SIG-M5 treated with dmso at 0.1 percent for 504 hours (cell line): ENCODE data around the gene PRDM15.

Experiments used
- DNase-seq: peaks from one replicate; lab custom pipeline; 2025; ENCODE audit not compliant: unreplicated experiment; lab: John Stamatoyannopoulos, UW

Gene PRDM15

DNA sequence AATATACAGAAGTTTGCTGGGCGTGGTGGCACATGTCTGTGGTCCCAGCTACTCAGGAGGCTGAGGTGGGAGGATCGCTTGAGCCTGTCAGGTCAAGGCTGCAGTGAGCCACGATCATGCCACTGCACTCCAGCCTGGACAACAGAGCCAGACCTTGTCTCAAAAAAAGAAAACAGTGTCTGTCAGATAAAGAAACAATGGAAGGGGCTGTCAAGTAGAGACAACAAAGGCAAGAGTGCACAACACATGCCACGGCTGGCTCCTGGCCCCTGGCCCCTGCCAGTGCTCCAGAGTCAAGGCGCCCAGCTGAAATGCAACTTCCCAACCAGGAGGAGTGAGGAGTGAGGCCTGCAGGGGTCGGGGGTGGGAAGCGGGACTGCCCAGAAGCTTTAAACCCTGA is 32.6 kb downstream of the PRDM15 start:
- DNase-seq: no peak

DNA sequence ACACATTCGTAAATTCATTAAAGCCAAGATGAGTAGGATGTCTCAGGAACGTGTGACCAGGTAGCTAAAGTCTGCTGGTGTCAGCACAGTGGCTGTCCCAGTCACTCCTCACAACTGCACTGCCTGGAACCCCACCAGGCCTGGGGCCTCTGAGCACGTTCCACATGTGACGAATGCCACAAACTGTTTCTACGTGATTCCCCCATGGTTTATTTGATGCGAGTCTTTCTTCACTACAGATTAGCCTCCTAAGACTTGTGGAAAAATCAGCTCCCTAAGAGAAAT is 33.2 kb downstream of the PRDM15 start:
- DNase-seq: no peak

DNA sequence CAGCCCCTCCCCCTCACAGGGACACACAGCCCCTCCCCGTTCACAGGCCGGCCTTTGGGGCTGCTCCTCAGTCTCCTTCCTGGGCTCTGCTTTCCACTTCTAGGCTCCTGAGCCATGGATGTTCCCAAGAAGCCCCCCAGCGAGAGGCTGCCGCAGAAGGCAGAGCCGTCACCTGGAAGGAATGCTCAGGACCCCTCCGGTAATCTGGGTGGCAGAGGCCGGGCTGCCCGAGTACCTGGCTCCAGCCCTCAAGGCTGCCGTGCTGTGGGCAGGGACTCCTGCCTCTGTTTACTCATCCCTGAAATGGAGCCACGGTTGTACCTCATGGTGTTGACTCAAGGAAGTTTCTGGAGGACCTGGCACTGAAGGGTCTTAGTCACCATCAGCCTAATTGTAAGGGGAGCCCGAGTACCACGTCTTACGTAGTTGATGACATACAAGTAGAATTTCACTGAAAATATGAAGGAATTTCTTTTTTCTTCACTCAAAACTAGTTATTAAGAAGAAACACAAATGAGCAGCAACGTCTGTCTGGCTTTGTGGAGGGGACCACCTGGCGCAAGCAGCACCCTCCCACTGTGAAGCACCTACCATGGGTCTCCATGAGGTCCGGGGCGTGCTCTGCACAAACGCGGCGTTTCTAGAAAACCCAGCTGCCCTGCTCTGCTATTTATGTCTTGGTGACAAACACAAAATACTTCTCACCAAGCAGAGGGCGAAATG is 33.7 kb downstream of the PRDM15 start:
- DNase-seq: no peak

DNA sequence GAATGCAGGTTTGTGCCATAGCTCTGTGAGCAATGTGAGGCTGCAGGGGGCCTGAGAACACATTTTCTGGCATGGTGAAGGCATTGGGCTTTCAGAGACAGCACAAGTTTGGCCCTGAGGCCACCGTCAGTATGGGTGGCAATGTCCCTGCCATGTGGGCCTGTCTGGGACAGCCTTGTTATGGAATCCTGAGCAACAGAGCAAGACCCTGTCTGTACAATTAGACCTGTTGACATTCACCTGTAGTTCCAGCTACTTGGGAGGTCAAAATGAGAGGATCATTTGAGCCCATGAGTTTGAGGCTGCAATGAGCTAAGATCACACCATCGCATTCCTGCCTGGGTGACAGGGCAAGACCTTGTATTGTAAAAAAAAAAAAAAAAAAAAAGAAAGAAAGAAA is 35.6 kb downstream of the PRDM15 start:
- no peak for DNase-seq

DNA sequence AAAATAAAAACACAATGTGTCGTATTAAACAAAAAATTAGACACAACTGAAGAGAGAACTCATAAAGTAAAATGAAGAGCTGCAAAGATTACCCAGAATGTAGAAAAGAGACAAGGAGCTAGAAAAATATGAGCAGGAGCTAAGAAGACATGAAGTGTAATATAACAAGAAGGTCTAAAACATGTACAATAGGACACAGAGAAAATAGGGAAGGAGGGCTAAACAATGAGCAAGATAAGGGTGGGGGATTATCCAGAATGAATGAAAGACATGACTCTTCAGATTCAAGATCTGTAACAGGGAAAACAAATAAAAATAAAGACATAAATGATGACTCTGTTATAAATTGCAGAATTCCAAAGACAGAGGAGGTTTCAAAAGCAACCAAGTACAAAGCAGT is 38.3 kb downstream of the PRDM15 start:
- DNase-seq: no peak

DNA sequence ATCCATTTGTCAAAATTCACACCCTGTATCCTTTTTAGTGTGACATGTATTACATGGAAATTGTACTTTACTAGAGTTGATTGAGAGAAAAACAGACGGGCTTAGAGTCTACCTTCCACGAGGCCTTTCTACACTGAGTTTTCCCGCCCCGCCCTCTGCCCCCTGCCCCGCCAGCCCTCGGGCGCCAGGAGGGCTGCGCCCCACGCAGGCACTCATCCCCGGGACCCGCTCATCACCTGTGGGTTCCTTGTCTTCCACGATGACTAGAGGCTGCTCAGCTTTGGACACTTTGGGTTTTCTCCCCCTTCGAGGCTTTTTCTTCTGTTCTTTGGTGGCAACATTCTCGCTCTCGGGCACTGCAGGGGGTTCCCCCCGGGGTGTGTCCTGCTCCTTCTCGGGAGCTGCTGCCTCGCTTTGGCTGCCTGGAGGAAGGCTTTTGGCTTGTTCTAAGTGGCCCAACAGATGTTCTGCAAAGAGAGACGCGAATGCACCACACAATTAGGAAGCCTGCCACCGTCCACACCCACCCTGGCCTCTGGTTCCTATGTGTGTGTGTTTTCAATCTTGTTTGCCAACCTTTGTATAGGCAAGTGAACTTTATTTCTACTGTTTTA is 39.6 kb downstream of the PRDM15 start:
- DNase-seq: no peak

DNA sequence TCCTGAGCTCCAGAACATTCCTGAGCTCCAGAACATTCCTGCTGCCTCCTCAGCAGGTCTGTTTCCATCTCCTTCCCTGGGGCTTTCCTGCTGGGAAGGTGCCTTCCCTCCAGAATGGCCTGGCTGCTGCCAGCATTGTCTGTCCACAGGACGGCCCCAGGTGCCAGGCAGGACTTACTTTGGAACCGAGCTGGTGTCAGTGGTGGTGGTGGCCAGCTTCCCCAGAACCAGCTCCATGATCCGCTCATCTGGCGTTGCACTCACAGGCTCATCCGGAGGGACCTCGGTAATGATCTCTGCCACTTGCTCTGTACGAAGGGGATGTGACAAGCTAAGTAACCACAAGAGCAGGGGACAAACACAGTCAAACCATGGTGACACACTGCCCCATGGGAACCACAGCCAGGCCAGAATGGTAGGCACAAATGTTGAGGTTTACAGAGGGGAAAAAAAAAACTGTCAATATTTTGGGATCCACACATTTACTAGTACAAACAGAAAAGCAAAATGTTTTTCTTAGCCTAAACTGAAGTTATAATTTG is 41.3 kb downstream of the PRDM15 start:
- DNase-seq: no peak

DNA sequence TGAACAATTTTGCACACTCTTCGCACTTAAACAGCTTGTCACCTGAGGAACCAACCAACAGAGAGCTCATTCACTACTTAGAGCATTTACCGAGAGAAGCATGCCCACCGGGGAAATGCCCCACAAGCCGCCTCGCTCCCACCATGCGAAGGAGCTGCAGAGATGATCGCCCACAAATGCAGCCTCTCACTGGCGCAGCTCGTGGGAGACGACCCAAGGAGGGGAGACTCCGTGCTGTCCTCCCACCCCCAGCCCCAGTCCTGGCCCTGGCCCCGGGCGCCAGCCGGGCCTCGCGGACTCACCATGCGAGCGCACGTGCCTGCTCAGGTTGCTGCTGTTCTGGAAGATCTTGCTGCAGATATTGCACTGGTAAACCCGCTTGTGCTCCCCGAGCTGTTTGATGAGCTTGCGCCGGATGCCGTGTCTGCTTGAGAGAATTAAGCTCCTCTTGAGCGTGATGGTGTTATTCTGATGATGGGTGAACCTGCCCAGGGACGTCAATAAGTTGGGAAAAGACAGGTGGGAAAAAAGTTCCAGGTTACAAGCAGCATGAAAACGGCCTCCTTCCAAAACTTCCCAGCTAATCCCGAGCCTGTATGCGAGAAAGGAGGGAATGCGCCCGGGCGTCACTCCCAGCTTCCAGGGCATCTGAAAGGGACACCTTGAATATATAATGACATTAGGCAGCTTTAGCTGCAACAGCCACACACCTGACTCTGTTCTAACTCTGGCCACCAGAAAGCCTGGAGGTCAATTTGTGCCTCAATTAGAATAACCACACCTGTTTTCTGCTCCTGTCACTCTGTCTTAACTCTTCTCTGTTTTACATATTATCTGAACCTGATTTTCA is 42.8 kb downstream of the PRDM15 start:
- DNase-seq: no peak

DNA sequence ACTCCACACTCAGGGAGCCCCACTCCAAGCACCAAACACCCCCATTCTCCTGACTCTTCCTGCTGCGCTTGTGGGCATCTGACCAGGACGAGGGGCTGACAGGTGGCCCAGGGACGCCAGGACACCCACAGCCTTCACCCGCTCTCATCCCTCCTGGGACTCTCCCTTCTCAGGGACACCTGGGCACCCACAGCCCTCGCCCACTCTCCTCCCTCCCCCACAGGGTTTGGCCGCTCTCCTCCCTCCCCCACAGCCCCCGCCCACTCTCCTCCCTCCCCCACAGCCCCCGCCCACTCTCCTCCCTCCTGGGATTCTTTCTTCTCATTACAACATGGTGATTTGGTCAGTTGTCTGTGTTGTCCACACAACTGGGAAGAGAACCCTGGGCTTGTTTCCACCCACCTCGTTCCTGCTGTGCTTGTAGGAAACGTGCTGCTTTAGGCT is 43.4 kb downstream of the PRDM15 start:
- DNase-seq: no peak

DNA sequence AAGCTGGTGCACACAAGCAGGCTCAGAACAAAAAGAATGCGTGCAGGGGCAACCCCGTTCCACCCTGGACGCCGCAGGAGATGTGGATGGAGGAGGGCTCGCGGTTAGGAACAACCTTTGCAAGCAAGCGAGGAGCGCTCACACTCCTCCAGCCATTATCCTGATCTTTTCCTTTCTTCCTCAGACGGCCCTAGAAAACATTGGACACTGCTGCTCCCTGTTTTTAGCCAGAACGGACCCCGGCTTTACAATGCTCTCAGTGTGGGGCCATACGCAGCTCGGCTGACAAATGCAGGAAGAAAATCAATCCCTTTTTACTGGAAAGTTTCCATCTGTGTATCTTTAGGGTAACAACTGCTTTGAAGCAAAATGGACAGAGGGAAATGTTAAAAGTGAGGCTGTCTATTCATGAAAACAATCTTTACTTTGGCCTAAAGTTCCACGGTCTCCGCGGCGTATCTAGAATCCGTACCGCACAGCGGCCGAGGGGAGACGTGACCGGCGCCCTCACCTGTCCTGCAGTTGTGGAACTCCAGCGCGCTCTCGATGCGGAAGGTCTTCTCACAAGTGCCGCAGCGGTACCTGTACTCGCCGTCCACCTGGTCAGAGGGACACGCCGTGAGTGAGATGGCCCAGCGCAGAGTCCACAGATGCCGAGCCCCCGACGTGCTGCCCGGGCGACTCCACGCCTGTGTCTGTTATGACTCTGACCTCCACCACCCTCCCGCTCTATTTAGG is 44.0 kb downstream of the PRDM15 start:
- no peak for DNase-seq

DNA sequence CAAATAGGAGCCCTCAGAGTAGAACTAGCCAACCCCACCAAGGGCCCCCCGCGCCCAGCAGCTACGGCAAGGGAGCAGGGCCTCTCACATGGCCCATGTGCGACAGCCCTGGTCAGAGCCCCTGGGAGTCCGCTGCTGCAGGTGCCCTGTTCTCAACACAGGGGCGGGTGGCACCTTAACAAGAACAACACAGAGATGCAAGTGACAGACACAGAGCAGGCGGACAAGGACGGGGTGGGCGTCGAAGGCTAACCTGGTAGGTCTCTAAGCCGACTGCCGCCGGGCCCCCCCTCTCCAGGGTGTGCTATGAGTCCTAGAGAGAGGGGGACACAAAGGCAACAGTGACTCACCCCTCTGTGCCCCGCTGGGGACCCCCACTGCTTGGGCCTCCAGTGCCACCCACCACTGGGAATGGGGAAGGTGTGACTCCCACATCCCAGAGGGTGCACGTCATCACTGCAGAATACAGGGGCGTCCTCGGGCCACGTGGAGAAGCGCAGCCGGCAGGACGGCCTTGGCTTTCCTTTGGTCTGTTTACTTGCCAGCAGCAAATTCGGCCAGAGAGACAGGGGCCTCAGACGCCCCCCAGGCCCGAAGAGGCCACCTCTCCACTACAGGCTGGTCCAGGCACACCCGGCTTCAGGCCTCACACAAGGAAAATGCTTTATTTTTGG is 44.8 kb downstream of the PRDM15 start:
- no peak for DNase-seq

DNA sequence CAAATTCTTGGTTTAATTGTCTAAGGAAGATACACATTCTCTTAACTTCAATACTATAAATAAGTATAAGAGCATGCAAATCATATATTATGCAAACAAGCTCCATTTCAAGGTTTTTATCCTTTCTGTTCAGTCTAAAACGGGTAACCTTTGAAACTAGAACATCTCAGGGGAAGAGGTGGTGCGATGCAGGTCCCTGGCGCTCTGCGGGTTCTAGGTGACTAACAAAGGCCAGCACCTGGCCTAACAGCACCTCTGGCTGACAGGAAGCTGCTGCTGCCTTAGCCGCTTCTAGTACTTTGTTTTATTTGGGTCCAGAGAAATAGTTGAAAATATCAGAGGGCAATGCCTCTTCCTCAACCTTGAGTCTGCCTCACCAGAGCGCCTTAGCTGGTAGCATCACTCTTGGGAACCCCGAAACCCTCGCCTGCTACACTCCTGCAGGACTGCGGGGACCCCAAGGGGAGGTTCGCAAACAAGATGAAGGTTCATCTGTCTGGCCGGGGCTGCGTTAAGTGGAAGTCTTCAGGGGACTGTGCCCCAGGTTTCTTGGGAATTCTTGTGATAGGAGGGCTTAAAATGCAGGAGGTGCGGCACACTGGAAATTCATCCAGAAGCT is 45.5 kb downstream of the PRDM15 start:
- DNase-seq: no peak

DNA sequence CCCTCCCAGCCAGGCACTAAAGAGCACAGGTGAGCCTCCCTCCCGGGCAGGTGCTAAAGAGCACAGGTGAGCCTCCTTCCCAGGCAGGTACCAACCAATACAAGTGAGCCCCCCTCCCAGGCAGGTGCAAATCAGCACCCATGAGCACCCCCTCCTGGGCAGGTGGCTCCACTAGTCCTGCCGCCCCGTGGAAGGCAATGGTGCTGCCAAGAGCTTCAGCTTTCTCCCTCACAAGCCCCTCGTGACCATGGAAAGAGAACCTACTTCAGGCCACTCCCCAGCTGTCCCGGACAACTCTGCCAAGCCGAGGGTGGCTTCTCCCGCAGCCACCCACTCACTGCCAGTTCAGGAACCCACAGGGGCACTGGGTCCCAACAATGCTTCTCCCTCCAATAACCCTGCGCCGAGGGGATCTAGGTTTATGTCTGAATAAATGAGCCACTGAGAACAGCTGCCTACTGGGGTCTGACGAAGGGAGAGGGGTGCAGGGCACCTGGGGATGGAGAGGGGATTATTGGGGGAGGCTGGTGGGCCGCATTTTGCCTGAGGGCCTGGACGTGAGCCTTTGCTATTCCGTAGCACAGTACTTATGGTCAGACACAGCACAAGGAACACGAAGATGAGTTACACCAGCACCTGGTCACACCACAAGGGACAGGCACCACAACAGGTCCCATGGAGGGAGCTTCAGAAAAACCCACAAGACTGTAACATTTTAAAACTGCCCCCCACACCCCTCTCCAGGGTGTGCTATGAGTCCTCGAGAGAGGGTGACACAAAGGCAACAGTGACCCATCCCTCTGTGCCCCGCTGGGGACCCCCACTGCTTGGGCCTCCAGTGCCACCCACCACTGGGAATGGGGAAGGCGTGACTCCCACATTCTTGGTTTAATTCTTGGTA is 46.3 kb downstream of the PRDM15 start:
- DNase-seq: no peak

DNA sequence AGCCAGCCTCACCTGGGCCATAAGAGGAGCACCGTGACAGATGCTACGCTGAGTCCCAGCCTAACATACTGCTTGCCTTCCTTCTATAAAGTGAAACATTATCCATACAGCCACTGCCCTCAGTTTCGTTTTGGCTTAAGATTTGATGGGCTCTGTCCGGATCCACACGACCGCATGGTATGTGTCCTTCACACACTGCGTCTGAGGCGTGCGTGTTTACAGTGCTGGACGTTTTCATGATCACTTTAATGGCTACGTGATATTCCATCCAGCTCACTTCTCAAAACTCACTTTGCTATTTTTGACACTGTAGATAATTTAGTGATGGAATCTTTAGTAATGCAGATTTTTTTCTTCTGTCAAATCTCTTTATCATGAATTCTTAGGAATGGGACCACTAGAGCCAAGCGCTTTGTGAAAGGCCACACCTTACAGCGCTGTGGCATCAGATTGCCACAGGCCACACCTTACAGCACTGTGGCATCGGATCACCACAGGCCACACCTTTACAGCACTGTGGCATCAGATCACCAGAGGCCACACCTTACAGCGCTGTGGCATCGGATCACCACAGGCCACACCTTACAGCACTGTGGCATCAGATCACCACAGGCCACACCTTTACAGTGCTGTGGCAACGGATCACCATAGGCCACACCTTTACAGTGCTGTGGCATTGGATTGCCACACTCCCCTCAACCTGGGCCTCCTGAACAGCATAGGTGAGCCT is 47.1 kb downstream of the PRDM15 start:
- no peak for DNase-seq

DNA sequence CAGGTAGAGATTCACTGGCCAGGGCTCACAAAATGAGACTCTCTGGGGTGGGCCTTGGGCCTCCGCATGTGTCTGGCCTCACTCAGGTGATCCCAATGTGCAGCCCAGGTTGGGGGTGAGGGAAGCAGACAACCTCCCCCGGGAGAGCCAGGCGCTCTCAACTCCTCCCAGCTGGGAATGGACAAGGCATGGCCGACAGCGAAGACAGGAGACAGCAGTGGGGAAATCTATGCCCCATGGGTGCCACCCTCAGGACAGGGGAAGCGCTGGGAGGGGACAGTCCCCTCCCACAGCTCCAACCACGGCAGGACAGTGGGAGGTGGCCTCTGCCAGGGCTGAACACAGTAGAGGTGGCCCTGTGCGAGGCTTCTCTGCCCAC is 47.7 kb downstream of the PRDM15 start:
- DNase-seq: no peak

DNA sequence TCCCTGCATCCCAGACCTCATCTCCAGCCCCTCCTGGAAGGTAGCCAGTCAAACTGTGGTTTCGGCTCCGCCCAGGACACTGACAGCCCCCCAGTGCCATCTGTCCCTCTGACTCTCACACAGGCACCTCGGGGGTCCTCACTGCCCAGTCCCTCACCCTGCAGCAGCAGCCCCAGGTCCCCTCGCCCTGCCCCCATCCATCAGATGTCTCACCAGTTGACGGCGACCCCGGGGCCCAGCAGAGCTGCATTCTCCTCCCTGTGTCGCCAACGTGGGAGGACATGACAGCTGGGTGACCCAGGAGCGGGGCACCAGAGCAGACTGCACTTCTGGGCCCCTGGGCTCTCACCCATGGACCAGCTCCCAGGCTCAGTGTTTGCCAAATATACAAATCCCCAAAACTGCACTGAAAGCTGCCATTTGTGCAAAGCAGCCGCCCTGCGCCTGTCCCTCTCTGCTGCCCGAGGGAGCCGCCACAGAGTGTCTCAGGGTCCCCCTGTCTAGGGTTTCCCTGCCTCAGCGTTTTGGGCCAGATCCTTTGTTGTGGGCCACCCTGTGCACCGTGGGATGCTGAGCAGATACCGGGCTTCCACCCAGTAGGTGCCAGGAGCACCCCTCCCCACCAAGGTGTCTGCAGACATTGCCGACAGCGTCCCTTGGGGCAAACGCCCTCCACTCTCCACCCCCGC is 48.2 kb downstream of the PRDM15 start:
- no peak for DNase-seq

DNA sequence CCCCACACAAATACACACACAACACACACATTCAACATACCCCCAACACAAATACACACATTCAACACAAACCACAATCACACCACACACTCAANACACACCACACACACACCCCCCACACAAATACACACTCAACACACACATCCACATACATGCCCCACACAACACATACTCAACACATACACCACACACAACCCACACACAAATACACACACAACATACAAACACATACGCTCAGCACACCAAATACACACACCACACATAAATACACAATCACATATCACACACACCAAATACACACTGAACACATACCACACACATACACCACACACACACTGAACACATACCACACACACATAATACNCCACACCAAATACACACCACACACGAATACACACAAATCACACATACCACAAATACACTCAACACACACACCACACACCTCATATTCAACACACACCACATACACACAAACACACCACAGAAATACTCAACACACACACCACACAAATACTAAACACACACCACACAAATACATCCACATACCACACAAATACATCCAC is 48.9 kb downstream of the PRDM15 start:
- no peak for DNase-seq

DNA sequence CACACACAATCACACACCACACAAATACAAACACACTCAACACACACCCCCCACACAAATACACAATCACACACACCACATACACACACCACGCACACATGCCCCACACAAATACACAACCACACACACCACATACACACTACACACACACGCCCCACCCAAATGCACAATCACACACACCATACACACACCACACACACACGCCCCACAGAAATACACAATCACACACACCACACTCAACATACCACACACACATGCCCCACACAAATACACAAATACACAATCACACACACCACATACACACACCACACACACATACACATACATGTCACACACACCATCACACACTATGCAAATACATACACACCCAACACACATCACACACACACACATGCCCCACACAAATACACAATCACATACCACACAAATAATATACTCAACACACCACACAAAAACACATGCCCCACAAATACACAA is 50.2 kb downstream of the PRDM15 start:
- DNase-seq: no peak
